CD14-positive monocyte (primary cell): ENCODE results near the gene MIGA1. TPM values are rescaled to one million over a fixed set of nuclear protein-coding genes. Genes with fewer than 3 reads are reported as not detected.
"Not testable (repeated sequence)": the region's sequence is repeated elsewhere in the genome, so short reads cannot be mapped to it uniquely, and the experiment has no call there.

Source experiments
- DNase-seq, 3 donors: peaks; one replicate each; pipeline ENCODE4 v3.0.0-alpha.2; 2011 to 2022
- H2AFZ ChIP-seq: 2 replicates; pipeline ENCODE4 v1.6.0; 2012; ENCODE audit warnings: mild to moderate bottlenecking, low read depth, low read length, inconsistent platforms; ENCODE audit not compliant: insufficient read depth, poor library complexity, severe bottlenecking
- H3K27ac ChIP-seq, 2 donors: 1 replicate in 1 of 2; 2 replicates in 1 of 2; pipeline ENCODE4 v1.5.1; 2012 to 2013; ENCODE audit warnings: low read length in 2 of 2, control low read depth in 1 of 2, inconsistent platforms in 1 of 2, low read depth in 1 of 2, mild to moderate bottlenecking in 1 of 2
- H3K27me3 ChIP-seq, 2 donors: one replicate each; pipeline versions ENCODE4 v1.6.0 to v1.6.1; 2011 to 2013; ENCODE audit warnings: low read length in 2 of 2; ENCODE audit not compliant: control insufficient read depth in 2 of 2, insufficient read depth in 2 of 2
- H3K36me3 ChIP-seq, 2 donors: replicated peaks in 1 of 2; 1 replicate in 1 of 2; 2 replicates in 1 of 2; pipeline versions ENCODE4 v1.5.1 to v1.6.1; 2012 to 2013; ENCODE audit warnings: low read length in 2 of 2, control low read depth in 1 of 2, inconsistent platforms in 1 of 2, mild to moderate bottlenecking in 1 of 2; ENCODE audit not compliant: insufficient read depth in 2 of 2, control insufficient read depth in 1 of 2
- H3K4me1 ChIP-seq, 2 donors: 1 replicate in 1 of 2; 2 replicates in 1 of 2; pipeline versions ENCODE4 v1.5.1 to v1.6.1; 2012 to 2013; ENCODE audit warnings: low read length in 2 of 2, control low read depth in 1 of 2, inconsistent platforms in 1 of 2, mild to moderate bottlenecking in 1 of 2, moderate library complexity in 1 of 2; ENCODE audit not compliant: insufficient read depth in 2 of 2, control insufficient read depth in 1 of 2
- H3K4me2 ChIP-seq: replicated peaks from 2 replicates; pipeline ENCODE3; 2012; ENCODE audit warnings: low read length, moderate library complexity, mild to moderate bottlenecking; ENCODE audit not compliant: poor library complexity, severe bottlenecking; ENCODE audit errors: extremely low read depth
- H3K4me3 ChIP-seq, 3 experiments: fragments of 200-600 bp in 1 of 3; sonication (generic) in 1 of 3; replicated peaks in 1 of 3; 1 replicate in 2 of 3; 2 replicates in 1 of 3; pipeline ENCODE4 v1.5.1; 2011 to 2013; ENCODE audit warnings: low read length in 3 of 3, mild to moderate bottlenecking in 3 of 3, control low read depth in 2 of 3, low read depth in 2 of 3, inconsistent platforms in 1 of 3, moderate library complexity in 1 of 3
- H3K79me2 ChIP-seq: 2 replicates; pipeline ENCODE4 v1.6.0; 2012; ENCODE audit warnings: mild to moderate bottlenecking, control low read depth, inconsistent platforms, low read length, moderate library complexity; ENCODE audit not compliant: insufficient read depth
- H3K9ac ChIP-seq: 2 replicates; pipeline ENCODE4 v1.6.0; 2017; ENCODE audit warnings: low read length, mild to moderate bottlenecking; ENCODE audit not compliant: insufficient read depth, poor library complexity, severe bottlenecking
- H3K9me3 ChIP-seq, 2 donors: replicated peaks in 1 of 2; 1 replicate in 1 of 2; 2 replicates in 1 of 2; pipeline versions ENCODE4 v1.5.1 to v1.6.1; 2012 to 2013; ENCODE audit warnings: low read length in 2 of 2, control low read depth in 1 of 2; ENCODE audit not compliant: control insufficient read depth in 1 of 2, insufficient read depth in 1 of 2
- H4K20me1 ChIP-seq: 2 replicates; pipeline ENCODE4 v1.6.0; 2012; ENCODE audit warnings: mild to moderate bottlenecking, low read length, control low read depth, moderate library complexity; ENCODE audit not compliant: insufficient read depth
- H3K27ac Mint-ChIP-seq, 7 donors: one replicate each; pipeline ENCODE4 v1.8.0; 2020; ENCODE audit warnings: mild to moderate bottlenecking in 7 of 7, mixed read lengths in 7 of 7, moderate library complexity in 6 of 7, inconsistent platforms in 2 of 7
- H3K27me3 Mint-ChIP-seq, 3 donors: one replicate each; pipeline ENCODE4 v1.8.0; 2021 to 2022; ENCODE audit warnings: low read depth in 3 of 3, mild to moderate bottlenecking in 3 of 3, mixed read lengths in 3 of 3, moderate library complexity in 3 of 3, inconsistent platforms in 1 of 3
- H3K36me3 Mint-ChIP-seq, 2 donors: one replicate each; pipeline ENCODE4 v1.8.0; 2020; ENCODE audit warnings: mixed read lengths in 2 of 2, inconsistent platforms in 1 of 2, mild to moderate bottlenecking in 1 of 2
- H3K4me1 Mint-ChIP-seq: one replicate; pipeline ENCODE4 v1.8.0; 2020; ENCODE audit warnings: mild to moderate bottlenecking, mixed read lengths
- H3K4me3 Mint-ChIP-seq, 2 donors: one replicate each; pipeline ENCODE4 v1.8.0; 2020; ENCODE audit warnings: mild to moderate bottlenecking in 2 of 2, mixed read lengths in 2 of 2, moderate library complexity in 1 of 2
- H3K9me3 Mint-ChIP-seq, 7 donors: one replicate each; pipeline ENCODE4 v1.8.0; 2020 to 2022; ENCODE audit warnings: mixed read lengths in 7 of 7, mild to moderate bottlenecking in 6 of 7, moderate library complexity in 6 of 7, inconsistent platforms in 2 of 7
- CTCF ChIP-seq: fragments of 200-600 bp; IDR thresholded peaks from one replicate; pipeline ENCODE4 v1.8.0; 2022; ENCODE audit warnings: antibody characterized with exemption, mild to moderate bottlenecking
- WGBS: methylation state at CpG from one replicate; pipeline ENCODE4 v1.1.5; 2013; ENCODE audit warnings: missing lambda C conversion rate; ENCODE audit not compliant: insufficient coverage; 5-methylcytosine and 5-hydroxymethylcytosine counted together
- intact Hi-C, 2 donors: fragments of 100-400 bp; cut with micrococcal nuclease; formaldehyde crosslinking; loops; one replicate each; pipeline versions ENCODE4 v1.15.0 to v1.15.1; 2023
- polyA plus RNA-seq, 3 donors: library from polyadenylated mRNA; depleted of rRNA in 1 of 3; unstranded in 2 of 3; stranded (reverse) in 1 of 3; fragments of 300-500 nt in 2 of 3; fragments of >200 nt in 1 of 3; fragmentation: Illumina TruSeq in 2 of 3; gene quantifications; 1 replicate in 2 of 3; 2 replicates in 1 of 3; pipeline ENCODE4 v1.2.3, GENCODE V29; 2012 to 2021

The MIGA1 gene
- polyA plus RNA-seq, 3 donors, result 5.0 to 7.2 (median 6.5) TPM

- H3K4me1 ChIP-seq, result no peaks in the 10 kb centered on the region
- no peak overlapping the region for H3K9ac ChIP-seq
- no peaks in the 10 kb centered on the region for H3K27me3 ChIP-seq
- Mint-ChIP-seq H3K4me1 (peaks cover 1% of the 10 kb centered on the region), H3K27ac (peak overlapping the region in 1 of 7 donors; percentile 58), H3K27me3 (no peaks in the 10 kb centered on the region), H3K4me3 (no peak overlapping the region), H3K36me3 (peaks cover 43 to 71% of the 10 kb centered on the region in 2 donors), H3K9me3 (no peaks in the 10 kb centered on the region)
- H2AFZ ChIP-seq, result no peak overlapping the region
- intact Hi-C loops, result no loop called here
- WGBS, result 75% methylated on average over 2 of the region's 2 CpGs
- H3K4me2 ChIP-seq, result no peak overlapping the region
- peaks cover 9% of the 10 kb centered on the region for H4K20me1 ChIP-seq
- H3K27ac ChIP-seq, result no peak overlapping the region
- H3K79me2 ChIP-seq, result peaks cover 3% of the 10 kb centered on the region
- H3K4me3 ChIP-seq, result no peak overlapping the region
- no peak for TF ChIP-seq CTCF
- peaks cover 55 to 74% of the 10 kb centered on the region in 2 donors for H3K36me3 ChIP-seq
- DNase-seq, result no peak
- H3K9me3 ChIP-seq, result no peaks in the 10 kb centered on the region
Observed at GRCh38 chr1:77803371-77803770, 23.9 kb downstream of the MIGA1 start.

- H3K4me2 ChIP-seq, H3K4me3 Mint-ChIP-seq, H3K9ac ChIP-seq, H3K79me2 ChIP-seq, DNase-seq, H3K27ac Mint-ChIP-seq, H3K4me1 Mint-ChIP-seq, H3K27ac ChIP-seq, H3K9me3 ChIP-seq, intact Hi-C loops, H2AFZ ChIP-seq, H4K20me1 ChIP-seq, H3K27me3 ChIP-seq, H3K27me3 Mint-ChIP-seq, H3K4me3 ChIP-seq, H3K9me3 Mint-ChIP-seq, H3K4me1 ChIP-seq: not testable (repeated sequence)
- no CpG with 5 or more reads among the region's 3 CpGs for WGBS
- H3K36me3 Mint-ChIP-seq, result peaks cover 50 to 67% of the 10 kb centered on the region in 2 donors
- H3K36me3 ChIP-seq, result peaks cover 44 to 67% of the 10 kb centered on the region in 2 donors
Observed at GRCh38 chr1:77809787-77810462, 30.5 kb downstream of the MIGA1 start.

GRCh38 chr1:77811589-77811988 lies 32.1 kb downstream of the MIGA1 start:
- H3K4me2 ChIP-seq, H3K4me1 Mint-ChIP-seq, DNase-seq, H4K20me1 ChIP-seq, H3K79me2 ChIP-seq, H3K27me3 Mint-ChIP-seq, H3K9ac ChIP-seq, H2AFZ ChIP-seq, H3K4me1 ChIP-seq, H3K27ac ChIP-seq, H3K27ac Mint-ChIP-seq, H3K9me3 ChIP-seq, H3K4me3 ChIP-seq, H3K4me3 Mint-ChIP-seq, intact Hi-C loops, H3K27me3 ChIP-seq, H3K9me3 Mint-ChIP-seq: not testable (repeated sequence)
- peaks cover 49 to 66% of the 10 kb centered on the region in 2 donors for H3K36me3 Mint-ChIP-seq
- WGBS, result no CpG with 5 or more reads among the region's 21 CpGs
- peaks cover 53 to 67% of the 10 kb centered on the region in 2 donors for H3K36me3 ChIP-seq
